Progenitor cell of endocrine pancreas (in vitro differentiated cells): Measurements from ENCODE around the gene SERINC4. TPM values are rescaled to one million over a fixed set of nuclear protein-coding genes. Genes with fewer than 3 reads are reported as not detected.
"Not testable (repeated sequence)": the region's sequence is repeated elsewhere in the genome, so short reads cannot be mapped to it uniquely, and the experiment has no call there.

Experiments used
- DNase-seq: peaks from one replicate; pipeline ENCODE4 v3.0.0; 2021; ENCODE audit warnings: low spot score; ENCODE audit not compliant: unreplicated experiment
- H3K27ac Mint-ChIP-seq: 2 replicates; pipeline ENCODE4 v1.8.0; 2021; ENCODE audit warnings: mild to moderate bottlenecking, moderate library complexity, mixed read lengths
- H3K27me3 Mint-ChIP-seq: 2 replicates; pipeline ENCODE4 v1.8.0; 2021; ENCODE audit warnings: mixed read lengths
- H3K36me3 Mint-ChIP-seq: 2 replicates; pipeline ENCODE4 v1.8.0; 2022; ENCODE audit warnings: mixed read lengths; ENCODE audit not compliant: insufficient read depth
- H3K4me1 Mint-ChIP-seq: 2 replicates; pipeline ENCODE4 v1.8.0; 2021; ENCODE audit warnings: low read depth, mixed read lengths
- H3K4me3 Mint-ChIP-seq: 2 replicates; pipeline ENCODE4 v1.8.0; 2021; ENCODE audit warnings: low read depth, mild to moderate bottlenecking, moderate library complexity, mixed read lengths
- H3K9me3 Mint-ChIP-seq: 2 replicates; pipeline ENCODE4 v1.8.0; 2021; ENCODE audit warnings: low read depth, mixed read lengths
- CTCF ChIP-seq: fragments of 200-600 bp; sonication (generic); IDR thresholded peaks from one replicate; pipeline ENCODE4 v1.5.0; 2021; ENCODE audit warnings: antibody characterized with exemption, mild to moderate bottlenecking; ENCODE audit not compliant: unreplicated experiment
- total RNA-seq: library from RNA; stranded (reverse); gene quantifications from 2 replicates; pipeline ENCODE4 v1.2.1, GENCODE V29; 2021

The SERINC4 gene
- total RNA-seq, 1 donor from 2014 or later = 0.36 TPM

GRCh38 chr15:43826508-43827341, 26.7 kb upstream of the SERINC4 start, which contains the start of gene WDR76:
WDR76 (plus strand) TSS chr15:43827002; CDS start chr15:43827033, 31 bp downstream.
- peaks cover 5% of the 10 kb centered on the region for H3K36me3 Mint-ChIP-seq
- H3K4me3 Mint-ChIP-seq = peak within 1 kb of the TSS; percentile 77
- TF ChIP-seq CTCF = no peak
- H3K27ac Mint-ChIP-seq = peak within 1 kb of the TSS; percentile 91
- peak; percentile 48 for DNase-seq
- H3K4me1 Mint-ChIP-seq = peaks cover 8% of the 10 kb centered on the region
- H3K9me3 Mint-ChIP-seq = peaks cover 3% of the 10 kb centered on the region
- H3K27me3 Mint-ChIP-seq = no peaks in the 10 kb centered on the region

GRCh38 chr15:43826029-43826507, 26.0 kb upstream of the SERINC4 start:
- peaks cover 10% of the 10 kb centered on the region for H3K4me1 Mint-ChIP-seq

GRCh38 chr15:43825305-43825704, 25.3 kb upstream of the SERINC4 start:
- not testable (repeated sequence) for H3K27ac Mint-ChIP-seq, H3K4me3 Mint-ChIP-seq, H3K9me3 Mint-ChIP-seq, DNase-seq, H3K27me3 Mint-ChIP-seq, H3K4me1 Mint-ChIP-seq, H3K36me3 Mint-ChIP-seq

More at GRCh38 chr15:43826029-43826507, 26.0 kb upstream of the SERINC4 start:
- peak overlapping the region; percentile 77 for H3K4me3 Mint-ChIP-seq
- peaks cover 3% of the 10 kb centered on the region for H3K9me3 Mint-ChIP-seq
- no peak for TF ChIP-seq CTCF
- H3K36me3 Mint-ChIP-seq = peaks cover 5% of the 10 kb centered on the region
- DNase-seq = no peak
- no peak overlapping the region for H3K27ac Mint-ChIP-seq
- H3K27me3 Mint-ChIP-seq = no peaks in the 10 kb centered on the region

- H3K4me3 Mint-ChIP-seq = peak within 1 kb of the TSS; percentile 98
- peak within 1 kb of the TSS; percentile 99 for H3K27ac Mint-ChIP-seq
- H3K4me1 Mint-ChIP-seq = peaks cover 10% of the 10 kb centered on the region
- H3K9me3 Mint-ChIP-seq = peaks cover 3% of the 10 kb centered on the region
- H3K36me3 Mint-ChIP-seq = peaks cover 5% of the 10 kb centered on the region
- no peak for TF ChIP-seq CTCF
- H3K27me3 Mint-ChIP-seq = no peaks in the 10 kb centered on the region
- peak; percentile 65 for DNase-seq
These were observed 24.6 kb upstream of the SERINC4 start, which contains the start of gene MFAP1 for GRCh38 chr15:43824302-43825246. MFAP1 (minus strand) TSS chr15:43824690; CDS start chr15:43824569, 121 bp downstream.

GRCh38 chr15:43821505-43821904, 21.5 kb upstream of the SERINC4 start:
- no peaks in the 10 kb centered on the region for H3K27me3 Mint-ChIP-seq
- TF ChIP-seq CTCF = no peak
- peaks cover 4% of the 10 kb centered on the region for H3K36me3 Mint-ChIP-seq
- peaks cover 7% of the 10 kb centered on the region for H3K4me1 Mint-ChIP-seq
- no peak overlapping the region for H3K4me3 Mint-ChIP-seq
- H3K27ac Mint-ChIP-seq = no peak overlapping the region
- peaks cover 3% of the 10 kb centered on the region for H3K9me3 Mint-ChIP-seq
- no peak for DNase-seq

GRCh38 chr15:43815064-43815463, 15.0 kb upstream of the SERINC4 start:
- not testable (repeated sequence) for H3K4me3 Mint-ChIP-seq, DNase-seq, H3K27me3 Mint-ChIP-seq, H3K27ac Mint-ChIP-seq, H3K4me1 Mint-ChIP-seq, H3K9me3 Mint-ChIP-seq
- H3K36me3 Mint-ChIP-seq = peaks cover 21% of the 10 kb centered on the region
